C4-2B (cell line): ENCODE measurements around the gene PIK3R5.

Experiments used
- H3K27ac ChIP-seq: fragments of 450-650 bp; 2 replicates; pipeline ENCODE4 v1.5.1; 2017
- CTCF ChIP-seq: fragments of 450-650 bp; conservative IDR thresholded peaks from 2 replicates; pipeline ENCODE4 v1.5.1; 2017; ENCODE audit warnings: mild to moderate bottlenecking
- ZFX ChIP-seq: fragments of 450-650 bp; IDR thresholded peaks from 2 replicates; pipeline ENCODE4 v1.6.1; 2017

The PIK3R5 gene

DNA sequence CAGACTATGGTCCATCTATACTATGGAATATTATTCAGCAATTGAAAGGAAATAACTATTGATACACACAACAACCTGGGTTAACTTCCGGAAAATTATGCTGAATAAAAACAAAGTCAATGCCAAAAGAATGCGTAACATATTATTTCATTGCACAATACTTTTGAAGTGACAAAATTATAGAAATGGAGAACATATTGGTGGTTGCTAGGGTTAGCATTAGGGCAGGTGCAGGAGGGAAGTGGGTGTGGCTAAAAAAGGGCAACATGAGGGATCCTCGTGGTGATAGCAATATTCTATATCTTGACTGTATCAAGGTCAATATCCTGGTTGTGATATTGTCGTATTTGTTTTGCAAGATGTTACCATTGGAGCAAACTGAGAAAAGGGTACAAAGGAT is 34.9 kb downstream of the PIK3R5 start:
- TF ChIP-seq ZFX (no peak), CTCF (no peak)

GRCh38 chr17:8928347-8928746 is 37.2 kb downstream of the PIK3R5 start:
- H3K27ac ChIP-seq = no peak overlapping the region
- no peak for TF ChIP-seq CTCF
- TF ChIP-seq ZFX = no peak

More for the DNA sequence above, 34.9 kb downstream of the PIK3R5 start:
- H3K27ac ChIP-seq = no peak overlapping the region

GRCh38 chr17:8927395-8927794 is 38.1 kb downstream of the PIK3R5 start:
- H3K27ac ChIP-seq = no peak overlapping the region
- TF ChIP-seq ZFX (no peak), CTCF (no peak)

- TF ChIP-seq CTCF = no peak
- no peak for TF ChIP-seq ZFX
- H3K27ac ChIP-seq = no peak overlapping the region
Observed at GRCh38 chr17:8925808-8926207, 39.7 kb downstream of the PIK3R5 start.

- no peak overlapping the region for H3K27ac ChIP-seq
- TF ChIP-seq ZFX = no peak
- no peak for TF ChIP-seq CTCF
Observed at GRCh38 chr17:8925141-8925540, 40.4 kb downstream of the PIK3R5 start.

DNA sequence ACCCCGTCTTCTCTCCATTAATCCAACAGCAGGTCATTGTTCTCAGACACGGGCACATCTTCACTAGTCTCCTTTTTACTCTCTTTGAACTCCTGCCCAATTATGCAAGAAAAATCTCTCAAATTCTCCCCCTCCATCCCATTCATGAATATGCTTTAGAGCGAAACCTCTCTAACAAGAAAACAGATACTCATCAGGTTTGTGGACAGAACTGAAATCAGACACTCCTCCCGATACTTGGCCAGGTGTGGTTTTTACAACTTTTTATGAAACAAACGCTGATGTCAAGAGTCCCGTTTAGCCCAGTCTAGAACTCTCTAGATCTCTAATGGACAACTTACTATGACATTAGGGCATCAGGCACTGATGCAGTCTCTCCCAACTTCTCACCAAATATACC is 40.9 kb downstream of the PIK3R5 start:
- TF ChIP-seq ZFX = no peak
- no peak for TF ChIP-seq CTCF

DNA sequence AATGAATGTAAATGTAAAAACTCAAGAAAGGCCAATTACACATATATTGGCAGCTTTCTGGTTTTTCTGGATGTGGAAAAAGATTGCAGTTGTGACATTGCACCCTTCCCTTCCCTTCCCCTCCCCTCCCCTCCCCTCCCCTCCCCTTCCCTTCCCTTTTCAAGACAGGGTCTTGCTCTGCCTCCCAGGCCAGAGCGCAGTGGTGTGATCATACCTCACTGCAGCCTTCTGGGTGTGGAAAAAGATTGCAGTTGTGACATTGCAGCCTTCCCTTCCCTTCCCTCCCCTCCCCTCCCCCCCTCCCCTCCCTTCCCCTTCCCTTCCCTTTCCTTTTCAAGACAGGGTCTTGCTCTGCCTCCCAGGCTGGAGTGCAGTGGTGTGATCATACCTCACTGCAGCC is 41.7 kb downstream of the PIK3R5 start:
- TF ChIP-seq CTCF (no peak), ZFX (no peak)

More for the DNA sequence above, 40.9 kb downstream of the PIK3R5 start:
- H3K27ac ChIP-seq = no peak overlapping the region

DNA sequence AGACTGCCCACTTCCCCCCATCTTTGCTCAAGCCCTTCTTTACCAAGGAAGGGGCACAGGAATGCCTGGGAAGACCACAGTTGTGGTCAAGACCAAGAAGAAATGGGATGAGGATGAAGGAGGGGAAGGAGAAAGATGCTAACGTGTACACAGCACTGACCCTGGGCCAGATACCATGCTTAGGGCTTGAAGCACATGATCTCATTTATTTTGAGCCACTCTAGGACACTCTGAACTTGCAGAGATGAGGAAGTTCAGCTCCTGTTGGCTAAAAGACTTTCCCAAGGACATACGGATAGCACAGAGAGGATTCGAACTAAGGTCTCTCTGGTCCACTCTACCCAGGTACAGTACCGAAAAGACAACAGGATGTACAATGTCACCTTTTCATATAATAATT is 42.6 kb downstream of the PIK3R5 start:
- TF ChIP-seq ZFX (no peak), CTCF (no peak)
- H3K27ac ChIP-seq = no peak overlapping the region

More for the DNA sequence above, 41.7 kb downstream of the PIK3R5 start:
- no peak overlapping the region for H3K27ac ChIP-seq
